Lower leg skin (tissue), 3 donors: ENCODE data around the gene GPR157.

Experiments
- CTCF ChIP-seq, 3 donors: fragments of 450-650 bp; IDR thresholded peaks; one replicate each; pipeline ENCODE4 v1.5.1; 2016; ENCODE audit warnings: antibody characterized with exemption in 3 of 3, mild to moderate bottlenecking in 3 of 3, moderate library complexity in 2 of 3
- POLR2A ChIP-seq, 2 donors: fragments of 450-650 bp; IDR thresholded peaks; one replicate each; pipeline ENCODE4 v1.6.1; 2016 to 2017; ENCODE audit warnings: antibody characterized with exemption in 2 of 2, mild to moderate bottlenecking in 1 of 2, moderate library complexity in 1 of 2

GRCh38 chr1:9052272-9053049 is 76.4 kb downstream of the GPR157 start:
- TF ChIP-seq POLR2A (IDR thresholded peaks at IDR 0.05) (no peak), CTCF (IDR thresholded peaks at IDR 0.05) (no peak)
